ENCODE results near the gene PLEKHD1. TPM values are rescaled to one million over a fixed set of nuclear protein-coding genes. Genes with fewer than 3 reads are reported as not detected.

Gene PLEKHD1
- total RNA-seq, 1 donor from 2014 or later, result 1.1 TPM

Other genes with a start within 250 kb of the PLEKHD1 start
- 2.9 and 4.5 TPM in 2 replicates for gene GALNT16, start 224.6 kb upstream of the PLEKHD1 start, total RNA-seq
- 70.3 and 71.8 TPM in 2 replicates for gene ERH, start 86.4 kb upstream of the PLEKHD1 start, total RNA-seq
- gene SLC39A9, start 86.0 kb upstream of the PLEKHD1 start, total RNA-seq, result 52.8 and 60.2 TPM in 2 replicates
- not detected in 2 replicates for gene CCDC177, start 90.1 kb downstream of the PLEKHD1 start, total RNA-seq
- 13.4 and 14.6 TPM in 2 replicates for gene SUSD6, start 126.9 kb downstream of the PLEKHD1 start, total RNA-seq

Measured in myocyte (in vitro differentiated cells).